Esophagus mucosa (tissue), 1 donor: ENCODE results near the gene FANCI. TPM values are rescaled to one million over a fixed set of nuclear protein-coding genes. Genes with fewer than 3 reads are reported as not detected.
"Not testable (repeated sequence)": the region's sequence is repeated elsewhere in the genome, so short reads cannot be mapped to it uniquely, and the experiment has no call there.

Experiments
- ATAC-seq: fragments of 200-7000 bp; cut with Tn5 transposase; one replicate; pipeline ENCODE4 v1.9.1; 2020
- total RNA-seq: library from RNA; stranded (reverse); gene quantifications from one replicate; pipeline ENCODE4 v1.2.4, GENCODE V29; 2023
- donor health status: DM: yes; HTN: yes; CAD: no.

Gene FANCI
- total RNA-seq, 1 donor from 2014 or later = 24.4 TPM

- no peak for ATAC-seq
Measured at GRCh38 chr15:89225588-89225987, 18.2 kb upstream of the FANCI start.

- no peak for ATAC-seq
Measured at GRCh38 chr15:89226359-89227221, 17.2 kb upstream of the FANCI start.

DNA sequence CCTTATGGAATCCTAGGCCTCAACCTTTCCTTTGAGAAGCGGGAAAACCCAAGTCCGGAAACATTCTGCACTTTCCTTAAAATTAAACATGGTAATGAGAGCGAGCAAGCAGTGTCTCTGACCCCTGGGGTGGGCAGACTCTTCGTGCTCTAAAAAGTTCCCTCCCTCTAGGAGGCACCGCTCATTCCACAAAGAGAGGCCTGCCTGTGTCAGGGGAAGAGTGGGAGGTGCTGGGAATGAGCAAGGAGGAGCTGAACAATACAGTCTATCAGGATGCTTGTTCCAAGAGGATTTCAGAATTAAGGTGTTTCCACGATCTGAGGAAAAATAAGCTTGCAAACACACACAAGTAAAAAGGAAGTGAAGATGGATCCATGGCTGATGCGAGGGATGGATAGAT, 16.4 kb upstream of the FANCI start:
- no peak for ATAC-seq

- no peak for ATAC-seq
Measured at GRCh38 chr15:89230277-89230676, 13.5 kb upstream of the FANCI start.

DNA sequence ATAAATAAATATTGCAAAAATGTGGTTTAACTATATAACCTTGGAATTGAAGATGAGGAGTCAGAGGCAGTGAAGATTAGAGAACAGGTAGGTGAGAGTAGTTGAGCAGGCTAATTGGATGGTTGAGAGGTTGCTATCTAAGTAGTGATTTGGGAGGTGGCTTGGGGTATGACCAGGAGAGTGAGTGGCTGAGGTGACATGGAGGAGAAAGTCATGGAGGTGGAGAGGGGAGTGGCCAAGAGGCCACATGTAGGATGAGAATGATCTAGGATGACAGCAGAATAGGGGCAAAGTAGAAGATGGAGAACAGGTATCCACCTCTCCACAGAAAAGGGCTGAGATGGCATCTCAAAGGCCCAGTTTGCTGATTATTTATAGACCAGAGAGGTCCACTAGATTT, 11.9 kb upstream of the FANCI start:
- no peak for ATAC-seq

GRCh38 chr15:89239883-89240810, 3.6 kb upstream of the FANCI start:
- ATAC-seq = peak; percentile 31

- no peak for ATAC-seq
Measured at GRCh38 chr15:89243046-89243690, 611 bp upstream of the FANCI start.

DNA sequence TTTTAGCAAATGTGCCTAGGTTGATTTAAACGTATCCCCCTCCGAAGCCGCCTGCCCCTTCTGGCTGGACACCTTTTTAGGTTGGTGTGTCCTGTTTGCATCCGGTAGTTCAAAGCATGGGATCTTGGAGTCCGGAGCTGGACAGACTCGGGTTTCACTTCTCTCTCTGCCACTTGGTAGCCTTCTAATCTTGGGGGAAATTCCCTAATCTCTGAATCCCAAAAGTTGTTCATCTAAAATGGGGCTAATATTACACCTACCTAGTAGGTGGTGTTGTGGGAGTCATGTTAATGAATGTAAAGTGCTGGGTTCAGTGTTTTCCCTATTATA, 760 bp downstream of the FANCI start:
- ATAC-seq = no peak

DNA sequence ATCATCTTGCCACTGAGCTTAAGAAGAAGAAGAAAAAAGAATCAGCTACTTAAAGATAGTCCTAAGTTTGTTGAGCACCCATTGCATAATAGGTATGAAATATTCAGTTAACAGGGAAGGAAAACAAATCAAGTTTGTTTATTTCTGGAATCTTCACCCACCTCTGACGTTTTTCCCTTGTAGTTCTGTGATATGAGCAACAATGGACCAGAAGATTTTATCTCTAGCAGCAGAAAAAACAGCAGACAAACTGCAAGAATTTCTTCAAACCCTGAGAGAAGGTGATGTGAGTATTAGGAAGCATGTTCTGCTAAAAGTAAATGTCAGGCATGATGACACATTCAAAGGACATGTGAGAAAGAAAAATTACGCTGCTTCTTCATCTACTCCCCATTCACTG, 3.7 kb downstream of the FANCI start:
- ATAC-seq = no peak

GRCh38 chr15:89248584-89248983, 4.8 kb downstream of the FANCI start:
- ATAC-seq = no peak

- ATAC-seq = not testable (repeated sequence)
Measured at GRCh38 chr15:89250142-89250541, 6.4 kb downstream of the FANCI start.

GRCh38 chr15:89277281-89277680, 33.5 kb downstream of the FANCI start:
- not testable (repeated sequence) for ATAC-seq

DNA sequence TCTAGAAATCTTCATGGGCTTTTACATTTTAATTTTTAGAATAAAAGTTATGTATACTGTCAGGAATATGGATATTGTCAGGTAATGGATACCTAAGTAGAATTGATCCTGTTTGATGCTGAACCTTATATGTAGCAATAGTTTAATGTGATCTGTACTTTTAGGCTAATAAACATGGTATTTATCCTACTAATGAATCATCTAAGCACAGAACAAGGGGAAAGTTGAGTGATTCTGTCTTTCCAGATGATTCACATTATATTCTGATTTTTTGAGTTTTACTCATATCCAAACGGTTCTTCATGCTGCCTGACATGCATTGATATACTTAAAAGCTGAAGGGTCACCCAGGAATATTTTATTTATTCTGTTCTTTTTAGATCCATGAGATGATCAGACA, 34.5 kb downstream of the FANCI start:
- no peak for ATAC-seq

DNA sequence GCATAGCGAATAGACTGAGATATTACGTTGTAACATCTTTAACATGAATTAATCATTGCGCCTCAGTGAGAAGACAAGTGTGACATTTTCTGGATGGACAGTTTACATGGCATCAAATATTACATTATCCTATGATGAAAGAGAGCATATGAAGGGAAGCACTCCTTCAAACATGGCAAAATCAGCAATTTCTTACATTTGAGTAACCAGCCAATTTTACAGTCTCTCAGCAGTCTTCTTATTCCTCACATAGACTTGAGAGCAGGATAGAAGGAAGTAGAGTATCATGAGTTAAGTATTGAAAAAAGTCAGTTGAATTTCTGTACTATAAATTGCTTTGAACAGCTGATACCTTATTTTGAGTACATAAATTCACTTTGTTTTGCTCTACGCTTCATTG, 38.9 kb downstream of the FANCI start:
- ATAC-seq = no peak

GRCh38 chr15:89283201-89283600, 39.4 kb downstream of the FANCI start:
- no peak for ATAC-seq

- no peak for ATAC-seq
Measured at GRCh38 chr15:89291934-89292438, 48.2 kb downstream of the FANCI start.

DNA sequence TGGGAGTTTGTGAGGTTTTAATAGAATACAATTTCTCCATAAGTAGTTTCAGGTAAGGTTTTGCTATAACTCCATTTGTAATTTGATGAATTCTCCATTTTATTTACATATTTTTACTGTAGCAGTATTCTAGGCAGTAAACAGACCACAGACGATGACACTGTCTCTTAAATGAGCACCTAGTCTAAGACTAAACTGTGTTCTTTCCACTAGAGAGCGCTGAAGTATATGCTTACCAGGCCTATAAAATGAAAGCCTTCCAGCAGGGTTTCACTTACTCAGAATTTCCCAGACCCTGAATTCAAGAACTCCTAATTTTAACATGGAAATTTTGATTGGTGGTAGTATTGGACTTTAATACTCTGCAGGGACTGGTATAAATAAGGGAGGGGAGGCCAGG, 49.2 kb downstream of the FANCI start:
- no peak for ATAC-seq

- no peak for ATAC-seq
Measured at GRCh38 chr15:89299896-89300295, 56.1 kb downstream of the FANCI start.

- no peak for ATAC-seq
Measured at GRCh38 chr15:89301304-89302089, 57.7 kb downstream of the FANCI start.

DNA sequence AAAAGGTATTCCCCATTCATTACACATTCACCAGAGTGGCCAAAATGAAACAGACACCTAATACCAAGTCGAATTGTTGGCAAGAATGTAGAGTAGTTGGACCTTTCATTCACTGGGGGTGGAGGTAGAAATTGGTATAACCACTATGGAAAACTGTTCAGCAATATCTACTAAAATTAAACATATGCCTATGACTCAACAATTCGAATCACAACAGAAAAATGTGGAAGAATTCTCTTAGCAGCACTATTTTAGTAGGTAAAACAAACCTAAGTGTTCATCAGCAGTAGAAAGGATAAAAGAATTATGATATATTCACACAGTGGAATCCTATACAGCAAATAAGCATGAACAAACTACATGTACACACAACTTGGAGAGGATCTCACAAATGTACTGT, 60.2 kb downstream of the FANCI start:
- no peak for ATAC-seq

DNA sequence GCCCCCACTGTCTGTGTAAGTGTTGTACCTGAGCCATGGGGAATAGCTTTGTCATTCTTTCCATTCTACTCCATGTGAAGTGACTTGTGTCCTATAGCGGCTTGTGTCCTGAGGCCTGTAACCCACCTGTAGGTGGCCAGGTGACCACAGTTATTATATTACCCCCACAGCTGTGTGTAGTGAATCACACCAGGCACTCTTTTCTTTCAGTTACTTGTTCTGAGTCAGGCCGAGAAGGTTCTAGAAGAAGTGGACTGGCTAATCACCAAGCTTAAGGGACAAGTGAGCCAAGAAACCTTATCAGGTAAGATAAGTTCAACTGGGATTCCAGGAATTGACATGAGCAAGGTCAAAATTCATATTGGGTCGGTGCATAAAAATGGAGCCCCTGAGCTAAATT, 61.6 kb downstream of the FANCI start:
- no peak for ATAC-seq

GRCh38 chr15:89307046-89307587, 63.3 kb downstream of the FANCI start:
- peak; percentile 55 for ATAC-seq
